ENCODE results near the gene SERPIND1.
"Not testable (repeated sequence)": the region's sequence is repeated elsewhere in the genome, so short reads cannot be mapped to it uniquely, and the experiment has no call there.

The SERPIND1 gene

GRCh38 chr22:20811971-20812660 is 38.2 kb downstream of the SERPIND1 start:
- no peak for DNase-seq

GRCh38 chr22:20813056-20813455 is 39.1 kb downstream of the SERPIND1 start:
- no peak for DNase-seq

DNA sequence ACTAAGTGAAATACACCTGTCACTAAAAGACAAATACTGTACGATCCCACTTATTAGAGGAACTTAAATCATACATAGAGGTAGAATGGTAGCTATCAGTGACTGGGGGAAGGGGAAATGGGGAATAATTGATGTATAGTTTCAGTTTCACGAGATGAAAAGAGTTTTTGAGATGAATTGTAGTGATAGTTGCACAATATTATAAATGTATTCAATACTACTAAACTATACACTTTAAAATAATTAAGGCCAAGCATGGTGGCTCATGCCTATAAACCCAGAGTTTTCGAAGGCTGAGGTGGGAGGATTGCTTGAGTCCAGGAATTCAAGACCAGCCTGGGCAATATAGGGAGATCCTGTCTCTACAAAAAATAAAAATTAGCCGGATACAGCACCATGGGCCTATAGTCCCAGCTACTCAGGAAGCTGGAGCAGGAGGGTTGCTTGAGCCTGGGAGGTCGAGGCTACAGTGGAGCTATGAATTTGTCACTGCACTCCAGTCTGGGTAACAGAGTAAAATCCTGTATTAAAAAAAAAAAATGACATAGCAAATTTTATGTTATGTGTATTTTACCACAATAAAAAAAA is 40.4 kb downstream of the SERPIND1 start:
- DNase-seq = no peak

DNA sequence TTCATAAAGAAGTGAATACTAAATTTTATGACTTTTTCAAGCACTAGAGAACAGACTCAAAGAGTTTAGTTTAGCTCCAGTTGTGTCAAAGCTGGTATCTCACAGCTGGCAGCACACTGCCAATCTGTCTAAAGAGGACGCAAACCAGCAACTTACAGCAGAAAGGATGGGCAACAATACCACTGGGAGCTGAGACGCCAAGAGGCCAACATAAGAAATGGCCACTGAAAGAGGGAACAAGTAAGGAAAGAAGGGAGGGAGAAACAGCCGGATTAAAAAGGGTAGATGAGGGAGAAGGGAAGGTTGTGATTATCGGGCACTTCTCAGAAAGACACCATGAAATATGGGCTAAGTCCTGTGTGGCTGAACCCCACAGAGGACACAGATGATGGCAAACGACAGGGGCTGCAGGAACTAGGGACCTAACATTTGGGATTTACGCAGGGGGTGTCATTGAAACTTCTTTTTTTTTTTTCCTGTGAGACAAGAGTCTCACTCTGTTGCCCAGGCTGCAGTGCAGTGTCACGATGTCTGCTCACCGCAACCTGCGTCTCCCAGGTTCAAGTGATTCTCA is 41.7 kb downstream of the SERPIND1 start:
- DNase-seq = no peak

DNA sequence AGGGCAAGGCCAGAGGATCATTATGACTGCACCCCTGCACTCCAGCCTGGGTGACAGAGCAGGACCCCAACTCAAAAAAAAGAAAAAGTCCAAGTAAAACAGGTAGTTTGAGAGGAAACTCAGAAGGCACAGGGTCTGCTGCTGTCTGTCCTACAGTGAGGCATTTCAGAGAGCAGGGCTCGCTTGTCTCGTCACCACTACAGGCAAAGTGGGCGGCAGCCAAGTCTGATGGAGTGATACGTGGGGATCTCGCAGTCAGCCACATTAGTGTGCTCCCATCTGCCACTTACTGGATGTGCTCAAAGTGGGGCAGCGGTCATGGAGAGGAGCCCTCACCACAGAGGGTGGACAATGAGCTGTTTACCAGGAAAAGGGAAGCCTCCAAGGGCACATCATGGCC is 42.6 kb downstream of the SERPIND1 start:
- peak in 34 of 58 donors; percentile 4 to 75 (median 38) for DNase-seq

DNA sequence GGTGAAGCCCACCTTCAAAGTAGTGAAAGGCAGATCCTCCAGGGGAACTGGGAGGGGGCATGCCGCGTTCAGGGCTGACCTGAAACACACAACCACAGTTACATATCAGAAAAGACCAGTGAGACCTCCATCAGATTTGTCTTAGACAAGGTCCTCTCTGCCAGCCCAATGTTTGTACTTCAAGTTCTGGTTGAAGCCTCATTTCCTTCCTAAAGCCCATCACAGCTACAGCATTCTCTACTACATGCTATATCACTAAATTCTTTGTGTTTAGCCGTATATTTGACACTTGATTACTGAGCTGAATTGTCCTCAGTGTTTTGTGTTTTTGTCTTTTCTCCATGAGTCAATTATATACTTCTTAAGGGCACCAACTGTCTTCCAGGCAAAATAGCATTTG is 44.6 kb downstream of the SERPIND1 start:
- DNase-seq = no peak

GRCh38 chr22:20819471-20819870 is 45.6 kb downstream of the SERPIND1 start:
- DNase-seq = no peak

- DNase-seq = not testable (repeated sequence)
Measured at GRCh38 chr22:20821717-20822239, 47.9 kb downstream of the SERPIND1 start.

GRCh38 chr22:20822240-20822639 is 48.3 kb downstream of the SERPIND1 start:
- DNase-seq = no peak

GRCh38 chr22:20823264-20823663 is 49.4 kb downstream of the SERPIND1 start:
- no peak for DNase-seq

- not testable (repeated sequence) for DNase-seq
Measured at GRCh38 chr22:20825216-20825615, 51.3 kb downstream of the SERPIND1 start.

DNA sequence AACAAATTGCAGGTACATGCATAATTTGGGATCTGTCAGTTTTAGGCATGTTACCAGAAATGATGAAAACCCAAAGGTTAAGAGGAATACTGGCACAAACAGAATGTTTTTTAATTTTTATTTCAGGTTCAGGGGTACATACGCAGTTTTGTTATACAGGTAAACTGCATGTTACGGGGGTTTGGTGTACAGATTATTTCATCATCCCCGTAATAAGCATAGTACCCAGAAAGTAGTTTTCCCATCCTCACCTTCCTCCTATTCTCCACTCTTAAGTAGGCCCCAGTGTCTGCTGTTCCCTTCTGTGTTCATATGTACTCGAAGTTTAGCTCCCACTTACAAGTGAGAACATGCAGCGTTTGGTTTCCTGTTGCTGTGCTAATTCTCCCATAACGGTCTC is 51.7 kb downstream of the SERPIND1 start:
- no peak for DNase-seq

- DNase-seq = not testable (repeated sequence)
Measured at GRCh38 chr22:20826373-20827152, 52.6 kb downstream of the SERPIND1 start.

- no peak for DNase-seq
Measured at GRCh38 chr22:20829491-20830134, 55.7 kb downstream of the SERPIND1 start.

DNA sequence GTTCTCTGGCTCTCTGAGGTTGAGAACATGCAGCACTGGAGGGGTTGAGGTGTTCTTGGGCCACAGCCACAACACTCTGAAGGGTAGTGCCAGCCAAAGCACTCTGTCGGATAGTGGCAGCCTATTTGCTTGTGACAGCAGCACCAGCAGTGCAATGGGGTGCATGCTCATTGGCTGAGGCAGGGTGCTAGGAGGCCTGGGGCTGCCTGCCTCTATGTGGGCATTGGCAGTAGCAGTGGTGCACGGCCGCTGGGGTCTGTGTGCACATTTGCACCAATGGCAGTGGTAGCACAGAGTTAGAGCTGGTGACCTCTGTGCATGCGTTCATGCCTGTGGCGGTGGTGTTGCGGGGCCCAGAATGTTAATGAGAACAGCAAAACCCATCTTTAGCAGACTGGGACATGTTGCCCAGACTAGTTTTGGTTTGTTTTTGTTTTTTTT is 59.3 kb downstream of the SERPIND1 start:
- no peak for DNase-seq

GRCh38 chr22:20834206-20834605 is 60.3 kb downstream of the SERPIND1 start:
- no peak for DNase-seq

GRCh38 chr22:20834725-20835124 is 60.8 kb downstream of the SERPIND1 start:
- DNase-seq = no peak

Measured in anterior cingulate cortex (tissue), 58 donors.